ENCODE results near the gene SYT6.

SYT6 gene

GRCh38 chr1:114108751-114109255 is 44.9 kb downstream of the SYT6 start:
- no peak overlapping the region for H3K9ac ChIP-seq (ENCODE audit: low read depth in 1 of 2, low read length in 2 of 2)
- H3K27ac ChIP-seq (ENCODE audit: low read depth, low read length): no peak overlapping the region
- no peaks in the 10 kb centered on the region for H3K9me3 ChIP-seq (ENCODE audit: control insufficient read depth in 1 of 2, low read length in 2 of 2)
- no peak overlapping the region for H3K4me3 ChIP-seq (ENCODE audit: low read depth in 1 of 2, low read length in 2 of 2)
- H3K27me3 ChIP-seq (ENCODE audit: control insufficient read depth in 1 of 2, insufficient read depth in 2 of 2, low read length in 2 of 2): no peaks in the 10 kb centered on the region
- no peaks in the 10 kb centered on the region for H3K4me1 ChIP-seq (ENCODE audit: control insufficient read depth in 1 of 2, insufficient read depth in 2 of 2, low read length in 2 of 2)
- H3K36me3 ChIP-seq (ENCODE audit: control insufficient read depth in 1 of 2, insufficient read depth in 2 of 2, low read length in 2 of 2): no peaks in the 10 kb centered on the region

- no peak overlapping the region for H3K9ac ChIP-seq (ENCODE audit: low read depth in 1 of 2, low read length in 2 of 2)
- no peaks in the 10 kb centered on the region for H3K9me3 ChIP-seq (ENCODE audit: control insufficient read depth in 1 of 2, low read length in 2 of 2)
- H3K27me3 ChIP-seq (ENCODE audit: control insufficient read depth in 1 of 2, insufficient read depth in 2 of 2, low read length in 2 of 2): no peaks in the 10 kb centered on the region
- H3K36me3 ChIP-seq (ENCODE audit: control insufficient read depth in 1 of 2, insufficient read depth in 2 of 2, low read length in 2 of 2): no peaks in the 10 kb centered on the region
- no peaks in the 10 kb centered on the region for H3K4me1 ChIP-seq (ENCODE audit: control insufficient read depth in 1 of 2, insufficient read depth in 2 of 2, low read length in 2 of 2)
- H3K27ac ChIP-seq (ENCODE audit: low read depth, low read length): no peak overlapping the region
- no peak overlapping the region for H3K4me3 ChIP-seq (ENCODE audit: low read depth in 1 of 2, low read length in 2 of 2)
Observed at GRCh38 chr1:114107474-114108435, 45.9 kb downstream of the SYT6 start.

- Histone ChIP-seq H3K36me3 (ENCODE audit: control insufficient read depth in 1 of 2, insufficient read depth in 2 of 2, low read length in 2 of 2) (no peaks in the 10 kb centered on the region), H3K27me3 (ENCODE audit: control insufficient read depth in 1 of 2, insufficient read depth in 2 of 2, low read length in 2 of 2) (no peaks in the 10 kb centered on the region), H3K4me3 (ENCODE audit: low read depth in 1 of 2, low read length in 2 of 2) (no peak overlapping the region), H3K9me3 (ENCODE audit: control insufficient read depth in 1 of 2, low read length in 2 of 2) (no peaks in the 10 kb centered on the region), H3K4me1 (ENCODE audit: control insufficient read depth in 1 of 2, insufficient read depth in 2 of 2, low read length in 2 of 2) (no peaks in the 10 kb centered on the region), H3K9ac (ENCODE audit: low read depth in 1 of 2, low read length in 2 of 2) (no peak overlapping the region), H3K27ac (ENCODE audit: low read depth, low read length) (no peak overlapping the region)
Observed at GRCh38 chr1:114105421-114105979, 48.2 kb downstream of the SYT6 start.

- Histone ChIP-seq H3K9me3 (ENCODE audit: control insufficient read depth in 1 of 2, low read length in 2 of 2) (no peaks in the 10 kb centered on the region), H3K27me3 (ENCODE audit: control insufficient read depth in 1 of 2, insufficient read depth in 2 of 2, low read length in 2 of 2) (no peaks in the 10 kb centered on the region), H3K4me3 (ENCODE audit: low read depth in 1 of 2, low read length in 2 of 2) (no peak overlapping the region), H3K36me3 (ENCODE audit: control insufficient read depth in 1 of 2, insufficient read depth in 2 of 2, low read length in 2 of 2) (no peaks in the 10 kb centered on the region), H3K27ac (ENCODE audit: low read depth, low read length) (no peak overlapping the region), H3K9ac (ENCODE audit: low read depth in 1 of 2, low read length in 2 of 2) (no peak overlapping the region), H3K4me1 (ENCODE audit: control insufficient read depth in 1 of 2, insufficient read depth in 2 of 2, low read length in 2 of 2) (no peaks in the 10 kb centered on the region)
Observed at GRCh38 chr1:114104949-114105348, 48.7 kb downstream of the SYT6 start.

- no peaks in the 10 kb centered on the region for H3K4me1 ChIP-seq (ENCODE audit: control insufficient read depth in 1 of 2, insufficient read depth in 2 of 2, low read length in 2 of 2)
- H3K27ac ChIP-seq (ENCODE audit: low read depth, low read length): no peak overlapping the region
- H3K36me3 ChIP-seq (ENCODE audit: control insufficient read depth in 1 of 2, insufficient read depth in 2 of 2, low read length in 2 of 2): no peaks in the 10 kb centered on the region
- H3K27me3 ChIP-seq (ENCODE audit: control insufficient read depth in 1 of 2, insufficient read depth in 2 of 2, low read length in 2 of 2): no peaks in the 10 kb centered on the region
- no peak overlapping the region for H3K9ac ChIP-seq (ENCODE audit: low read depth in 1 of 2, low read length in 2 of 2)
- no peak overlapping the region for H3K4me3 ChIP-seq (ENCODE audit: low read depth in 1 of 2, low read length in 2 of 2)
- H3K9me3 ChIP-seq (ENCODE audit: control insufficient read depth in 1 of 2, low read length in 2 of 2): no peaks in the 10 kb centered on the region
Observed at GRCh38 chr1:114103992-114104391, 49.7 kb downstream of the SYT6 start.

GRCh38 chr1:114102136-114102535 is 51.5 kb downstream of the SYT6 start:
- no peak overlapping the region for H3K27ac ChIP-seq (ENCODE audit: low read depth, low read length)
- no peak overlapping the region for H3K4me3 ChIP-seq (ENCODE audit: low read depth in 1 of 2, low read length in 2 of 2)
- H3K9me3 ChIP-seq (ENCODE audit: control insufficient read depth in 1 of 2, low read length in 2 of 2): no peaks in the 10 kb centered on the region
- H3K9ac ChIP-seq (ENCODE audit: low read depth in 1 of 2, low read length in 2 of 2): no peak overlapping the region
- H3K4me1 ChIP-seq (ENCODE audit: control insufficient read depth in 1 of 2, insufficient read depth in 2 of 2, low read length in 2 of 2): no peaks in the 10 kb centered on the region
- H3K36me3 ChIP-seq (ENCODE audit: control insufficient read depth in 1 of 2, insufficient read depth in 2 of 2, low read length in 2 of 2): no peaks in the 10 kb centered on the region
- no peaks in the 10 kb centered on the region for H3K27me3 ChIP-seq (ENCODE audit: control insufficient read depth in 1 of 2, insufficient read depth in 2 of 2, low read length in 2 of 2)

GRCh38 chr1:114100148-114100547 is 53.5 kb downstream of the SYT6 start:
- H3K4me3 ChIP-seq (ENCODE audit: low read depth in 1 of 2, low read length in 2 of 2): no peak overlapping the region
- H3K4me1 ChIP-seq (ENCODE audit: control insufficient read depth in 1 of 2, insufficient read depth in 2 of 2, low read length in 2 of 2): no peaks in the 10 kb centered on the region
- H3K9me3 ChIP-seq (ENCODE audit: control insufficient read depth in 1 of 2, low read length in 2 of 2): no peaks in the 10 kb centered on the region
- no peak overlapping the region for H3K9ac ChIP-seq (ENCODE audit: low read depth in 1 of 2, low read length in 2 of 2)
- H3K27ac ChIP-seq (ENCODE audit: low read depth, low read length): no peak overlapping the region
- H3K36me3 ChIP-seq (ENCODE audit: control insufficient read depth in 1 of 2, insufficient read depth in 2 of 2, low read length in 2 of 2): no peaks in the 10 kb centered on the region
- no peaks in the 10 kb centered on the region for H3K27me3 ChIP-seq (ENCODE audit: control insufficient read depth in 1 of 2, insufficient read depth in 2 of 2, low read length in 2 of 2)

GRCh38 chr1:114099268-114099667 is 54.4 kb downstream of the SYT6 start:
- H3K27me3 ChIP-seq (ENCODE audit: control insufficient read depth in 1 of 2, insufficient read depth in 2 of 2, low read length in 2 of 2): no peaks in the 10 kb centered on the region
- H3K27ac ChIP-seq (ENCODE audit: low read depth, low read length): no peak overlapping the region
- no peaks in the 10 kb centered on the region for H3K4me1 ChIP-seq (ENCODE audit: control insufficient read depth in 1 of 2, insufficient read depth in 2 of 2, low read length in 2 of 2)
- H3K4me3 ChIP-seq (ENCODE audit: low read depth in 1 of 2, low read length in 2 of 2): no peak overlapping the region
- no peaks in the 10 kb centered on the region for H3K36me3 ChIP-seq (ENCODE audit: control insufficient read depth in 1 of 2, insufficient read depth in 2 of 2, low read length in 2 of 2)
- no peak overlapping the region for H3K9ac ChIP-seq (ENCODE audit: low read depth in 1 of 2, low read length in 2 of 2)
- no peaks in the 10 kb centered on the region for H3K9me3 ChIP-seq (ENCODE audit: control insufficient read depth in 1 of 2, low read length in 2 of 2)

GRCh38 chr1:114097109-114097508 is 56.6 kb downstream of the SYT6 start:
- Histone ChIP-seq H3K9me3 (ENCODE audit: control insufficient read depth in 1 of 2, low read length in 2 of 2) (no peaks in the 10 kb centered on the region), H3K36me3 (ENCODE audit: control insufficient read depth in 1 of 2, insufficient read depth in 2 of 2, low read length in 2 of 2) (no peaks in the 10 kb centered on the region), H3K4me1 (ENCODE audit: control insufficient read depth in 1 of 2, insufficient read depth in 2 of 2, low read length in 2 of 2) (no peaks in the 10 kb centered on the region), H3K4me3 (ENCODE audit: low read depth in 1 of 2, low read length in 2 of 2) (no peak overlapping the region), H3K9ac (ENCODE audit: low read depth in 1 of 2, low read length in 2 of 2) (no peak overlapping the region), H3K27ac (ENCODE audit: low read depth, low read length) (no peak overlapping the region), H3K27me3 (ENCODE audit: control insufficient read depth in 1 of 2, insufficient read depth in 2 of 2, low read length in 2 of 2) (no peaks in the 10 kb centered on the region)

GRCh38 chr1:114094675-114095074 is 59.0 kb downstream of the SYT6 start:
- H3K27ac ChIP-seq (ENCODE audit: low read depth, low read length): no peak overlapping the region
- no peaks in the 10 kb centered on the region for H3K36me3 ChIP-seq (ENCODE audit: control insufficient read depth in 1 of 2, insufficient read depth in 2 of 2, low read length in 2 of 2)
- no peak overlapping the region for H3K9ac ChIP-seq (ENCODE audit: low read depth in 1 of 2, low read length in 2 of 2)
- H3K27me3 ChIP-seq (ENCODE audit: control insufficient read depth in 1 of 2, insufficient read depth in 2 of 2, low read length in 2 of 2): no peaks in the 10 kb centered on the region
- no peaks in the 10 kb centered on the region for H3K4me1 ChIP-seq (ENCODE audit: control insufficient read depth in 1 of 2, insufficient read depth in 2 of 2, low read length in 2 of 2)
- no peak overlapping the region for H3K4me3 ChIP-seq (ENCODE audit: low read depth in 1 of 2, low read length in 2 of 2)
- no peaks in the 10 kb centered on the region for H3K9me3 ChIP-seq (ENCODE audit: control insufficient read depth in 1 of 2, low read length in 2 of 2)
